ENCODE data around the gene TMEM63C.

DNA sequence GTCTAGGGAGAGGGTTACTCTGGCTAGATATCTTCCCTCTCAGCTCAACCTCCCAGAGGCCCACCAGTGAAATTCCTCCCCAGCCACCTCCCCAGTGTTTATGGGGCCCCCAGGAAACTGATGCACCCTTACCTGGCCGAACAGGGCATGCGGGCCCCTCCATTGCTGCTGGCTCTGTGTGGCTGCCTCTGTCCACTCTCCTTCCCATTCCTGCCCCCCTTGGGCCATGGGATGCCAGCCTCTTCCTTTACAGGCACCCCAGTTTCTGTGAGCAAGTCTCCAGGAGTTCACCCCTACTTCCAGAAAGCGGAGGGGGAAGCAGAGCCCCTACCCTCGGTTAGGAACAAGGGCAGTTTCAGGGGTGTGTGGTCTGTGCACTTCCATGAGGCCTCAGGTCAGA is 20.6 kb upstream of the TMEM63C start:
- TF ChIP-seq GATA2 (IDR thresholded peaks at IDR 0.05; ENCODE audit: insufficient read depth, insufficient read length, low read depth, low read length), result no peak
- TF ChIP-seq POLR2AphosphoS5 (IDR thresholded peaks at IDR 0.05; ENCODE audit: insufficient read depth, low read depth, low read length), result no peak
- TF ChIP-seq MAX (IDR thresholded peaks at IDR 0.05; ENCODE audit: insufficient read depth, insufficient read length), result no peak
- TF ChIP-seq, protein P1, sequence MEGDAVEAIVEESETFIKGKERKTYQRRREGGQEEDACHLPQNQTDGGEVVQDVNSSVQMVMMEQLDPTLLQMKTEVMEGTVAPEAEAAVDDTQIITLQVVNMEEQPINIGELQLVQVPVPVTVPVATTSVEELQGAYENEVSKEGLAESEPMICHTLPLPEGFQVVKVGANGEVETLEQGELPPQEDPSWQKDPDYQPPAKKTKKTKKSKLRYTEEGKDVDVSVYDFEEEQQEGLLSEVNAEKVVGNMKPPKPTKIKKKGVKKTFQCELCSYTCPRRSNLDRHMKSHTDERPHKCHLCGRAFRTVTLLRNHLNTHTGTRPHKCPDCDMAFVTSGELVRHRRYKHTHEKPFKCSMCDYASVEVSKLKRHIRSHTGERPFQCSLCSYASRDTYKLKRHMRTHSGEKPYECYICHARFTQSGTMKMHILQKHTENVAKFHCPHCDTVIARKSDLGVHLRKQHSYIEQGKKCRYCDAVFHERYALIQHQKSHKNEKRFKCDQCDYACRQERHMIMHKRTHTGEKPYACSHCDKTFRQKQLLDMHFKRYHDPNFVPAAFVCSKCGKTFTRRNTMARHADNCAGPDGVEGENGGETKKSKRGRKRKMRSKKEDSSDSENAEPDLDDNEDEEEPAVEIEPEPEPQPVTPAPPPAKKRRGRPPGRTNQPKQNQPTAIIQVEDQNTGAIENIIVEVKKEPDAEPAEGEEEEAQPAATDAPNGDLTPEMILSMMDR (IDR thresholded peaks at IDR 0.05; ENCODE audit: extremely low read depth in 1 of 2, insufficient read depth in 1 of 2, low read depth in 1 of 2, low read length in 2 of 2), result no peak
- no peak for TF ChIP-seq POLR2A (IDR thresholded peaks at IDR 0.05; ENCODE audit: low read depth, low read length)
